DMS 273 (cell line): ENCODE measurements around the gene TMEM52B.
"Not testable (repeated sequence)": the region's sequence is repeated elsewhere in the genome, so short reads cannot be mapped to it uniquely, and the experiment has no call there.

Experiments
- DNase-seq: peaks from one replicate; lab custom pipeline; 2025; ENCODE audit not compliant: unreplicated experiment; lab: John Stamatoyannopoulos, UW

Gene TMEM52B

DNA sequence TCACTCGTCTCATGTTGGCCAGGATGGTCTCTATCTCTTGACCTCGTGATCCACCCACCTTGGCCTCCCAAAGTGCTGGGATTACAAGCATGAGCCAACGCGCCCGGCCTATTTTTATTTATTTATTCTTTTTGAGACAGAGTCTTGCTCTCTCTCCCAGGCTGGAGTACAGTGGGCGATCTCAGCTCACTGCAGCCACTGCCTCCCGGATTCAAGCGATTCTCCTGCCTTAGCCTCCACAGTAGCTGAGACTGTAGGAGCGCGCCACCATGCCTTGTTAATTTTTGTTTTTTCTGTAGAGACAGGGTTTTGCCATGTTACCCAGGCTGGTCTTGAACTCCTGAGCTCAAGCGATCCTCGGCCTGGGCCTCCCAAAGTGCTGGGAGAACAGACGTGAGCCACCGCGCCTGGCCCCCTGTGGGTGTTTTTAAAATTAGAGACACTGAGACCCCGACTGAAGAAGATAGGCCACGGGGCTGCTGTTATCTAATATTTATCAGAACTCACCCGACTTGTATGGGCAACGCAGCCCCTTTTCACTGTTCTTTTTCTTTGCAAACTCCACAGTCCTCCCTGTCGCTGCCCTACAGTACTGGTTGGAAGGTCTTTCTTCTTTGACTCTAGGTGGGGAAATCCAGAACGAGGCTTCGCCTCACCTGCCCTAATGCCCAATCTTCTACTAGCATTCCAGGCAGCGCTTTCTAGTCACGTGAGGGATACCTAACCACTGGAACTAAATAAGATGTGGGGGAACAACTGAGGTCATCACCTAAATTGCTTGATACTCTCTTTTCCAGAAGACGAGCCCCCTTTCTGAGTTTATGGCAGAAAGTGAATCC lies 32.5 kb downstream of the TMEM52B start:
- no peak for DNase-seq

DNA sequence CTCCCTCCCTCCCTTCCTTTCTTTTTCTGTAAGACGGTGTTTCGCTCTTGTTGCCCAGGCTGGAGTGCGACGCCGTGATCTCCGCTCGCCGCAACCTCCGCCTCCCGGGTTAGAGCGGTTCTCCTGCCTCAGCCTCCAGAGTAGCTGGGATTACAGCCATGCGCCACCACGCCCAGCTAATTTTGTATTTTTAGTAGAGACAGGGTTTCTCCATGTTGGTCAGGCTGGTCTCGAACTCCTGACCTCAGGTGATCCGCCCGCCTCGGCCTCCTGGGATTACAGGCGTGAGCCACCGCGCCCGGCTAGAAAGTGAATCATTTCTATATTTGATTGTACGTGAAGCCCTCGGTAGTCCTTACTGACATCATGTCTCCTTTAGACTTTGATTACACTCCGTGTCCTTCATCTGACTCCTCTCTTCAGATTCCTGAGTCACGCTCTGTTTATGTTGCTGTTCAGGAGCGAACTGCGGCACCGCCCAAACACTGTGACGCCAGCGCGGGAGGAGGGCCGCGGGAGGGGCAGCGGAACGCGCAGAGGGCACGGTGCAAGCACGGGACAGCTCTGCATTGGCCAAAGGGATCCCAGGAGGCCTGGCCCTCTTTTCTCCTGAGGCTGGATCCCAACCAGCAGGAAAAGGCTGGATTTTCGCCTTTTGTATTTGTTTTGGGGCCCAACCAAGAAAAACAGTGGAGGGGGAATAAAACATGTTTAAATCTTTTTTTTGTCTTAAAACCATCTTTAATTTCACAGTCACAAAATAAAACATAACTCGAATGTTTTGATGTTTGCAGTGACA lies 33.3 kb downstream of the TMEM52B start:
- DNase-seq = peak; percentile 89

DNA sequence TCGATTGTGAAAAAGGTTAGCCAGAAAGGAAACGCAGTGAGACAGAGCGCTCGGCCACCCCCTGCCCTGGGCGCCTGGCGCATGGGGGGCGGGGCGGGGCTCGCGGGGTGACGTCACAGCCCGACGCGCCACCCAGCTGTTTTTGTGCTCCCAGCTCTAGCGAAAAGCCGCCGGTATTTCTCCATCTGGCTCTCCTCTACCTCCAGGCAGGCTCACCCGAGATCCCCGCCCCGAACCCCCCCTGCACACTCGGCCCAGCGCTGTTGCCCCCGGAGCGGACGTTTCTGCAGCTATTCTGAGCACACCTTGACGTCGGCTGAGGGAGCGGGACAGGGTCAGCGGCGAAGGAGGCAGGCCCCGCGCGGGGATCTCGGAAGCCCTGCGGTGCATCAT lies 33.9 kb downstream of the TMEM52B start, which contains the start of gene GABARAPL1:
TSS of gene GABARAPL1 (plus strand) at position 139 of the 393 bp plus-strand sequence. CDS start at position 392, 253 bp downstream.
- DNase-seq = peak; percentile 68

DNA sequence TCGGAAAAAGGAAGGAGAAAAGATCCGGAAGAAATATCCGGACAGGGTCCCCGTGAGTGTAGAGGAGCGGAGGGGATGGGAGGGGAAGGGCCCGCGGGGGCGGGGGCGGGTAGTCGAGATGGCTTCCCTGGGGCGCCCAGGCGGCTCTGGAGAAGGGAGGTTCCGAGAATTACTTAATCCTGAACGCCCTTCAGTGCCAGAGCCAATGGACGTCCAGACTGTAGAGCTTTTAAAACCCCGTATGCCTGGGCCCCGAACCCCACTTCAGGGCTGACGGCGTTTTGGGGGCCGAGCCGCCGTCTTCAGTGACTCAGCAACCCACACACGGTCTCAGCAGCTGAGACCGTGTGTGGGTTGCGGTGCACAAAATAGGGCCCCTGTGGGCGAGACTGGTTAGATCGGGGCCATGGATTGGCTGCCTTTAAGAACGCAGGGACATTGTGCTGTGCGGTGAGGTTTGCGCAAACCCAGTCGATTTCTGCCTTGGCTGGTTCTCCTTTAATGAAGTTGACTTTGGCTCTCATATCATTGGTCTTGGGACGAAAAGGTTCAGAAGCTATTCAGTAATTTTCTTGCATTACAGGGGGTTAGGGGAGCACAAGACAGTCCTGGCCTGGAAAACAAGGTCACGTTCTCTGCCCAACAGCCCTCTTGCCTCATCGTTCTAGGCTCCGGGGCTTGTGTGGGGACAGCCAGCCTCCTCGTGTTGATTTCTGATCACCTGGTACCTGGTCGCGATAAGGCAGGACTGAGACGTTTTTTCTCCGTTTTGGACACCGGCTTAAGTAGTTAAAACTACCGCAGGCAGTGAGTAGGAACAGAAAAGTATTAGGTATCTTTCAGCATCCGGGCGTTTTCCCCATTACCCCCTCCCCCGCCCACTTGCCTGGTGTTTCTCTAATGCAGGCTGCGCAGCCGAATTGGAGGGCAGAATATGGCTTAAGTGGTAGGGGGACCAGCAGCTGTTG lies 34.6 kb downstream of the TMEM52B start:
- DNase-seq = peak; percentile 59

DNA sequence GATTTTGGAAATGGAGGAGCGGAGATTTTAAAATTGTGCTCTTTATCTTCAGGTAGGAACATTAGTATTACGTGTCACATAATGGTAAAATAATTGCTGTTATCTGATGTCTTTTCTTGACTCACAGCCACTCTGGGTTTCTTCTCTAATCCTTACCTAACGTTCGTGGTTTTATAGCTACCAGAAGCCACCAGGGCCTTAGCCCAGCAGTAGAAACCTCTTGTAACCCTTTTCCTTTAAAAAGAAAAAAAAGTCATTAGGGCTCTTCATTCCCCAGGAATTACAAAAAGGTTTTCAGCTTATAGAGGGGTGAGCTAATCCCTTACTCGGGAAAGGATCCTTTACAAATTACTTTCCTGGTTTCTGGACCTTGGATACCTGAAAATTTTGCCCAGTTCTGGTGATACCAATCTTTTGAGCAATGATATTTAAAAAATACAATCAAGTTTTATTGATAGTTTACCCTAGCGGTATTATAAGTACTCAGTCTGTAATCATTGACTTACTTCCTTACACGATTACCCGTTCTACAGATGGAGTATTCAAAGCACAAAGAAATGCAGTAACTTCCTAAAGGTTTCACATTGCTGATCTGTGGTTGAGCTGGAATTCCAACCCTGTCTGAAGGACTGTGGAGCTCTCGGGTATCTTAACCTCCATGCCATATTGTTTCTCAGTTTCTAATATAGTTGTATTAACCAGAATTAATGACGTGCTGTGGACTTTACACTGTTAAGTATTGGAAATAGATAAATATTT lies 35.5 kb downstream of the TMEM52B start:
- DNase-seq = no peak

DNA sequence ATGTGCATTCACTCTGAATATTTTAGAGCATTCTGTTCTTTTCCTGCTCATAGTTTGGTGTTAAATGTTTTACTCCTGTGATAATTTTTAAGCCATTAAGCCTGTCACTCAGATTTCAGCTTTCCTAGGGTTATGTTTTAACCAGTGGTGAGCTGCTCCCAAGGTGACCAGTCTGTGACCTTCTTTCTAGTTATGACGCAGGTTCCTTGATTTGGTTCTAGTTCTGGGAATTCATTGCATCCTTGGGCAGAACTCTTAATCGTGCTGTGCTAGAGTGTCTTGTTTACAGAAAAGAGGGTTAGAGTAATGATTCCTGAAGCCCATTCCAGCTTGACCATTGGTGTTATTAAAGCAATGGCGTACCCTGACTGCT lies 36.0 kb downstream of the TMEM52B start:
- no peak for DNase-seq

DNA sequence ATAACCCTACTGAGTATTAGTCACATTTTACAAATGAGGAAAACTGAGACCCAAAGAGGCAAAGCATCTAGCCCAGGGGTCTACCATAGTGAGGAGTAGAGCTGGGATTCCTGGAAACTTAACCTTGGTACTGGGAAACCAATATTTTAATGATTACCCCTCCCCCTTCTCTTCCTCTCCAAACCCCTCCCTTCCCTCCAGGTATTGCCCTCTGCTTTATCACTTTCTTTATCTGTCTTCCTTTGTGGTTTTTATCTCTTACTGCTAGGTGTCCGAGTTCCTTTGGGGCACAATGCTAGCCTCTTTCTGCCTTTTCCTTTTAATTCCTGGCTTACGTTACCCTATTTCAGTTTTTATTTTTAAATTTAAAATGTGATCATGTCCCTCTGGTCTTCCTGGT lies 36.6 kb downstream of the TMEM52B start:
- DNase-seq = no peak

DNA sequence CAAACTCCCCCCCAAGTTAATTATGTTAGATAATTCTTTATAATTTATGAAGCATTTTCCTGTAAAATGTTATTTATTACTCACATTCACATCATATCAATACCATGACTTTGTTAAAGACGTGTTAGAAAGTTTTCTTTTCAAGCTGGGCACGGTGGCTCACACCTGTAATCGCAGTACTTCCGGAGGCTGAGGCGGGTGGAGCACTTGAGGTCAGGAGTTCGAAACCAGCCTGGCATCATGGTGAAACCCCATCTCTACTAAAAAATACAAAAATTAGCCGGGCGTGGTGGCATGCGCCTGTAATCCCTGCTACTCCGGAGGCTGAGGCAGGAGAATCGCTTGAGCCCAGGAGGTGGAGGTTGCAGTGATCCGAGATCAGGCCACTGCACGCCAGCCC lies 37.1 kb downstream of the TMEM52B start:
- DNase-seq = not testable (repeated sequence)

DNA sequence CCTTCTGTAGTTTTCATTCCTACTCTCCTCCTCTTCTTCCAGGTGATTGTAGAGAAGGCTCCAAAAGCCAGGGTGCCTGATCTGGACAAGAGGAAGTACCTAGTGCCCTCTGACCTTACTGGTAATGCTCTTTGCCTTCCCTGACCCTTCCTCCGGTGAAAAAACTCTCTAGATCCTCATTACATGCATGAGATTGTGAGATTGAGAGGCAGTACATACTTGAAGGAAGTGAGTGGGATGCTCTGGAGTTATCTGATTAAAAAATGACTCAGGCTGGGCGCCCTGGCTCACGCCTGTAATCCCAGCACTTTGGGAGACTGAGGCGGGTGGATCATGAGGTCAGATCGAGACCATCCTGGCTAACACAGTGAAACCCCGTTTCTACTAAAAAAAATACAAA lies 39.2 kb downstream of the TMEM52B start:
- no peak for DNase-seq

DNA sequence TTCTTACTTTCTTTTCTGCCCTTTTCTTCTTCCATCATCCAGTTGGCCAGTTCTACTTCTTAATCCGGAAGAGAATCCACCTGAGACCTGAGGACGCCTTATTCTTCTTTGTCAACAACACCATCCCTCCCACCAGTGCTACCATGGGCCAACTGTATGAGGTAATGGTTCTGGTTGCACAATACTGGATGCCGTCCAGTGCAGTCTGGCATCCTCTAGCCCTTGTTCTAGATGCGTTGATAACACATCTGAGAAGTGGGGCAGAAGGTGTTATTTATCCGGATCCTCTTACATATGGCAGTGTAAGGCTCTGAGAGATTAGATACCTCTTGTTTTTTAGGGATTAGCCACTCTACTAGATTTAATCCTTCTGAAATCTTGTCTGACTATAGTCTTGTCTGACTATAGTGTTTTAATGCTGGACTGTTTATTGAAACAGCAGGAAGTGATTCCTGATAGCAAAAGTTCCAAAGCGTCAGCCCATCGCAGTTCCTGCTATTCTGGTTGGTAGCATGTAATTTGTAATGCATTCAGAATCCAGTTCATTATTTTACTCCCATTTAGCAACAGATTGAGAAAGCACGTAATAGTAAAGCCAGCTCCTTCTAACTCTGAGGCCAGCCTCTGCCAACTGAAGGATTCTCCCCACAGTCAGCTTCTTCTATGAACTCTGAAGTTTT lies 41.7 kb downstream of the TMEM52B start:
- peak; percentile 38 for DNase-seq

DNA sequence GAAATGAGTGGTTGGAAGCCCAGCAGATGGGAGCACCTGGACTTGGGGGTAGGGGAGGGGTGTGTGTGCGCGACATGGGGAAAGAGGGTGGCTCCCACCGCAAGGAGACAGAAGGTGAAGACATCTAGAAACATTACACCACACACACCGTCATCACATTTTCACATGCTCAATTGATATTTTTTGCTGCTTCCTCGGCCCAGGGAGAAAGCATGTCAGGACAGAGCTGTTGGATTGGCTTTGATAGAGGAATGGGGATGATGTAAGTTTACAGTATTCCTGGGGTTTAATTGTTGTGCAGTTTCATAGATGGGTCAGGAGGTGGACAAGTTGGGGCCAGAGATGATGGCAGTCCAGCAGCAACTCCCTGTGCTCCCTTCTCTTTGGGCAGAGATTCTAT lies 43.0 kb downstream of the TMEM52B start:
- DNase-seq = no peak

DNA sequence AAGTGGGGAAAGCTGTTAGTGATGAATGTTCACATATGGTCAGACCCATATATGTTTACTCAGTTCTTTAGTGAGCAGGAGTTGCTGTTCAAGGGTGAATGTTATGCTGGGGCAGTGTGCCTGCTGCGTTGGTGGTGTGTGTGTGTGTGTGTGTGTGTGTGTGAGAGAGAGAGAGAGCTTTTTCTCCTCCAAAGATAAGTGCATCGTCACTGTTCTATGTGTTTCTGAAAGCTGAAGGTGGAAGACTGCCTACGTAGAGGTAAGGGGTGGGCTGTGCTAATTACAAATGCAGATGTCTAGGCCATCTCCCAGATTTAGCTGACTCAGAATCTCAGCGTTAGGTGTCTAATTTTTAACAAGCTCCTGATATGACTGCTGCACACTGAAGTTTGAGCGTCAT lies 44.4 kb downstream of the TMEM52B start:
- DNase-seq = no peak

DNA sequence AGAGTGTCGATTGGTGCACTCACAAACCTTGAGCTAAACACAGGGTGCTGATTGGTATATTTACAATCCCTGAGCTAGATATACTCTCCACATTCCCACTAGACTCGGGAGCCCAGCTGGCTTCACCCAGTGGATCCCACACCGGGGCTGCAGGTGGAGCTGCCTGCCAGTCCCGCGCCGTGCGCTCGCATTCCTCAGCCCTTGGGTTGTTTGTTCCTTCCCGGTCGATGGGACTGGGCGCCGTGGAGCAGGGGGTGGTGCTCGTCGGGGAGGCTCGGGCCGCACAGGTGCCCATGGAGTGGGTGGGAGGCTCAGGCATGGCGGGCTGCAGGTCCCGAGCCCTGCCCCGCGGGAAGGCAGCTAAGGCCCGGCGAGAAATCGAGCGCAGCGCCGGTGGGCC lies 46.6 kb downstream of the TMEM52B start:
- DNase-seq = not testable (repeated sequence)

DNA sequence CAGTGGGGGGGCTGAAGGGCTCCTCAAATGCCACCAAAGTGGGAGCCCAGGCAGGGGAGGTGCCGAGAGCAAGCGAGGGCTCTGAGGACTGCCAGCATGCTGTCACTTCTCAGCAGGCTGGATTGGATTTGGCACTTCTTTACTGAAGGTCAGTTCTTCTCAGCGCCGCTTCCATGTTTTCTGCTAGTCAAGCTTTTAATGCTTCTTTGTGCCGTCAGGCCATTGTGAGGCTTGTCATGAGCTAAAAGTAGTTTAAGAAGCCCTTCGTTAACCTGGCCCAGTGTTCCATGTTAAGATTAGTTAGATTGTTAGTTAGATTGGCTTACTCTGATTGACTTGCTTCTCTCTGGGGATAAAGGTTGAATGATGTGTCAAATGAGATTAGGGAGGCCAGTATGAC lies 47.3 kb downstream of the TMEM52B start:
- DNase-seq = no peak

DNA sequence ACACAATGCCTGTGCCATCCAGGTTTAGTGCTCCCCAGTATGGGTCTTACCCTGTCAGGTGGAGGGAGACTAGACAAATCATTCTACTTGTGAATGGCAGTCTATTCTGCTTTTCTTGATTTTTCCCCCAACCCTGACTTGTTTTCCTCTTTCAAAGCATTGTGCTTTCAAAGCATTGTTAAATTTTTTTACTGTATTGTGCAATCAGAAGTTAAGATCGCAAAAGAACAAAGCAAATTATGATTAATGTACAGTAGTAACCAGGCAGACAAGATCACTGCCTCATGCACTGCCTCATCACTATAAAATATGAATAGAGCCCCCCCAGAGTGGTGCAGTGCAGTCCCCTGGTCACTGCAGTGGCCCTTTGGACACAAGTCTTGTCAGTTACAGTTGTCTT lies 47.9 kb downstream of the TMEM52B start:
- DNase-seq = no peak

DNA sequence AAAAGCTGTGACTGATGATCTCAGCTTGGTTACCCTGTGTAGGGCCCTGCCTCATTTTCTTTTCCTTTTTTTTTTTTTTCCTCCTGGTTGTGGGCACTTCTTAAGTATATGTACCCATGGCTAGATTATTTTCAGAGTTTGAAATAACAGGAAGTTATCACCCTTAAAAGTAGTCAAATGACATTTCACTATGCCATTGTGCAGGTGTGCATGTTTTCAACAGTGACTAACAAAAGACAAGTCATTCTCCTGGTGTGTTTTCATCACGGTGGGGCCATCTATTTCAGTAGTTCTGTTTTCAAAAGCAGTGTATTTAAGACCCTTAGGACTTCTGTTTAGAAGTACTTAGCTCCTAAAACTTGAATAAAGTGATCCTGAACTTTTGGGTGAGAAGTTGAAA lies 48.8 kb downstream of the TMEM52B start:
- no peak for DNase-seq

DNA sequence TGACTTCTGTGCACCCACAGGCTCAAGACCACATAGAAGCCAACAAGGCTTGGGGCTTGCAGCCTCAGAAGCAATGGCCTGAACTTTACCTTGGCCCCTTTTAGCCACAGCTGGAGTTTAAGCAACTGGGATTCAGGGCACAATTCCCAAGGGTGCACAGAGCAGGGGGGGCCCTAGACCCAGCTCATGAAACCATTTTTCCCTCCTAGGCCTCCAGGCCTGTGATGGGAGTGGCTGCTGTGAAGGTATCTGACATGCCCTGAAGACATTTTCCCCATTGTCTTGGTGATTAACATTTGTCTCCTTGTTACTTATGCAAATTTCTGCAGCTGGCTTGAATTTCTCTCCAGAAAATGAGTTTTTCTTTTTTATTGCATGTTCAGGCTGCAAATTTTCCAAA lies 55.7 kb downstream of the TMEM52B start:
- DNase-seq = no peak

DNA sequence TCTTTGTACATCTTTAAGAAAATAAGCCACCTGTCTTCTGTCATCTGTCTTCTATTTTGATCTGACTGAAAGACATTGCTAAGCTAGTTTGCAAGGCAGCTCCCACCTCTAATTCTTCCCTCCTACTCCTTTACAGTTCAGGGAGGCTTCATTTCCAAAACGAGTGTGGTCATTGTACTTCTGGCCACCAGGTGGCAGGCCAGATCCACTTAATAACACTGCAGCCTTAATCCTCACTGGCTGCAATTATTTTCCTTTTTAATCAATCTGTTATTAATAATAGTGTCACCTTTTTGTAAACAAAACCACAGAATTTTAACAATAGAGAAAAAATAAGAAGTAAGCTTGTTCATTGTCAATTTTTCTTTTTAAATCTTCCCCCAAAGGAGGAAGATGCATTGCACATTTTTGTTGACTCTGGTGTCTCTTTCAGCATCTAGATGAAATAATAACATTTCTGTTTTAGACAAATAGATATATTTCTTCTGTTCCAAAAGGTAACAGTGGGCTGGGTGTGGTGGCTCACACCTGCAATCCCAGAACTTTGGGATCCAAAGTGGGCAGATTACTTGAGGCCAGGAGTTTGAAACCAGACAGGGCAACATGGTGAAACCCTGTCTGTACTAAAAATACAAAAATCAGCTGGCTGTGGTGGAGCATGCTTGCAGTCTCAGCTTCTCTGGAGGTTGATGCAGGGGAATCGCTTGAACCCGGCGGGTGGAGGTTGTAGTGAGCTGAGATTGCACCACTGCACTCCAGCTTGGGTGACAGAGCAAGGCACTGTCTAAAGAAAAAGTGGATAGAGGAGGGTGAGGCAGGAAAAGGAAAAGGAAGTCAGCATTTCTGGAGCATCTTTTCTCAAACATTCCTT lies 57.2 kb downstream of the TMEM52B start:
- peak; percentile 42 for DNase-seq

DNA sequence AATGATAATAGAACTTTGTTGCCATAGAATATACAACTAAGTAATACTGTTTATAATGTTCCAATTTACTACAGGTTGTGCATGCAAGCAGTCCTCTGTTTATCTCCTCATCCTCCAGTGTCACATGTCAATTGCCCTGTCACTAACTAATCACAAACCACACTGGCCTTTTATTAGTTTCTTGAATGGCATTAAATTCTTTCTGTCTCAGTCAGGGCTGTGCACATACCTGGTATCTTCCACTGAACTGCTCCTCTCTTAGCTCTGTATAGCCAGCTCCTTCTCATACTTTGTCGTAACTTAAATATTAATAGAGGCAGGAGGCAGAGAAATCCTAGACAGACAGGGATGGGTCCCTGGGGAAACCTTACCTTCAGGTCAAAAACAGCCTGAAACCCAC lies 57.9 kb downstream of the TMEM52B start:
- no peak for DNase-seq
